Choroid plexus epithelial cell (primary cell): ENCODE data around the gene FGD2.

Experiments used
- DNase-seq: peaks from one replicate; pipeline ENCODE4 v3.0.0-alpha.2; 2010; ENCODE audit warnings: low read depth
- H3K4me3 ChIP-seq: 2 replicates; pipeline ENCODE4 v1.5.1; 2011; ENCODE audit warnings: low read depth, mild to moderate bottlenecking, control low read depth, low read length, moderate library complexity
- TF ChIP-seq, protein P1 (sequence below): conservative IDR thresholded peaks from 2 replicates; pipeline ENCODE4 v1.5.1; 2011; ENCODE audit warnings: low read depth, mild to moderate bottlenecking, control low read depth, inconsistent platforms, low read length, moderate library complexity

FGD2 gene

DNA sequence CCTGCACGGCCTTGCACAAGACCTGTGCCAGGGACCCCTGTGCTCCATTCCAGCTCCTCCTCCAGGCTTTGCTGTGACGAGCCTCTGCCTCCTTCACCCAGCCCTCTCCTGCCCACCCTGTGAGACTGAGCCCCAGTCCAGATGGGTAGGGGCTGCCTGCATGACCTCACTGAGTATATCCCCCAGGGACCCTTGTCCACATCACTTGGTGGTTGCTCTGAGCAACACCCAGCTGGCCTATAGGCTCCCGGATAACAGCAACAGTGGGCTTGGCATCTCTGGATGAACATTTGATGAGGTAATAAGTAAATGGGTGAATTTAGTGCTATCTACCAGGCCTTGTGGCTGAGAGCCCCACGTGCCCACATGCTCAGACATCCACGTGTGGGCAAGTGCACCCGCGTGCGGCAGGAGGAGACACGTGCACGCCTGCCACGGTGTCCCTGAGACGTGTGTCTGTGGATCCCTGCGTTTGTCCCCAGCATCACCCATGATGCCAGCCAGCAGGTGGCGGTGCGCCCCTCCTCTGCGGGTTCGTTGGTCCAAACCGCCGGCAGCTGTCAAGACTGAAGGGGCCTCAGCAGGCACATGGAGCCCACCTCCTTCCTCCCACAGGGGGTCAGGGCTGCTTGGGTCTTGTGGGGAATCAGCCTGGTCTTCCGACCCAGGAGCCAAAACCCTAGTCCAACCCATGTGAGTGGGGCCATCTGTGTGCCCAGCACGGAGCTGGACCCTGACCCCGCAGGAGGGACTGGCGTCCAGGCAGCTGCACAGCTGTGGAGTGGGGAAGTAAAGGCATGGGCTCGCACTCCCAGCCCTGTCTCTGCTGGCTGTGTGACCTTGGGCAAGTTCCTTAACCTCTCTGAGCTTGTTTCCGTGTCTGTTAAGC, 45.9 kb downstream of the FGD2 start:
- H3K4me3 ChIP-seq = no peak overlapping the region
- TF ChIP-seq, protein P1, sequence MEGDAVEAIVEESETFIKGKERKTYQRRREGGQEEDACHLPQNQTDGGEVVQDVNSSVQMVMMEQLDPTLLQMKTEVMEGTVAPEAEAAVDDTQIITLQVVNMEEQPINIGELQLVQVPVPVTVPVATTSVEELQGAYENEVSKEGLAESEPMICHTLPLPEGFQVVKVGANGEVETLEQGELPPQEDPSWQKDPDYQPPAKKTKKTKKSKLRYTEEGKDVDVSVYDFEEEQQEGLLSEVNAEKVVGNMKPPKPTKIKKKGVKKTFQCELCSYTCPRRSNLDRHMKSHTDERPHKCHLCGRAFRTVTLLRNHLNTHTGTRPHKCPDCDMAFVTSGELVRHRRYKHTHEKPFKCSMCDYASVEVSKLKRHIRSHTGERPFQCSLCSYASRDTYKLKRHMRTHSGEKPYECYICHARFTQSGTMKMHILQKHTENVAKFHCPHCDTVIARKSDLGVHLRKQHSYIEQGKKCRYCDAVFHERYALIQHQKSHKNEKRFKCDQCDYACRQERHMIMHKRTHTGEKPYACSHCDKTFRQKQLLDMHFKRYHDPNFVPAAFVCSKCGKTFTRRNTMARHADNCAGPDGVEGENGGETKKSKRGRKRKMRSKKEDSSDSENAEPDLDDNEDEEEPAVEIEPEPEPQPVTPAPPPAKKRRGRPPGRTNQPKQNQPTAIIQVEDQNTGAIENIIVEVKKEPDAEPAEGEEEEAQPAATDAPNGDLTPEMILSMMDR = peak; percentile 91
- DNase-seq = peak; percentile 77

DNA sequence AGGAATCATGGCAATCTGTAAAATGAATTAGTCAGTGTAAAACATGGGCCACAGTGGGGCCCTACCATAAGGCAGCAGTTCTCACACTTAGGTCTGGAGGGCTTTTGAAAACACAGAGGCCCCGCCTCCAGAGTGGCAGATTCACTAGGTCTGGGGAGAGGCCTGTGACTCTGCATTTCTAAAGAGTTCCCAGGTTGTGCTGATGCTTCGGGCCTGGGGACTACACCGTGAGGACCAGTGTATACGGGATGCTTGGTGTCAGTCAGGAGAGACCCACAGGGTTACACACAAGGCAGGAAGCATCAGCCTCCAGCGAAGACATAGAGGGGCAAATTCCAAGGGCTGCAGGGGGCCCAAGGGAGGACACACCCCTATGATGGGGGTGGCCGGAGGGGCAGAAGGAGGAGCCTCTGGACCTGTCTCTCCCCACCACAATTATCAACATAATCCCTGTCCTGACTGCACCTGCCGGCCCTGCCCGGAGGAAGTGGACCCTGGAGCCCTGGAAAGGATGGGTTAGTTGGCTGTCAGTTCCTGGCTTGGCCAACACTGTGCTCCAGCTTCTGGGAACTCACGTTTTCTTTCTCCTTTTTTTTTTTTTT, 46.7 kb downstream of the FGD2 start:
- DNase-seq = no peak
- no peak overlapping the region for H3K4me3 ChIP-seq
- TF ChIP-seq, protein P1 = no peak

DNA sequence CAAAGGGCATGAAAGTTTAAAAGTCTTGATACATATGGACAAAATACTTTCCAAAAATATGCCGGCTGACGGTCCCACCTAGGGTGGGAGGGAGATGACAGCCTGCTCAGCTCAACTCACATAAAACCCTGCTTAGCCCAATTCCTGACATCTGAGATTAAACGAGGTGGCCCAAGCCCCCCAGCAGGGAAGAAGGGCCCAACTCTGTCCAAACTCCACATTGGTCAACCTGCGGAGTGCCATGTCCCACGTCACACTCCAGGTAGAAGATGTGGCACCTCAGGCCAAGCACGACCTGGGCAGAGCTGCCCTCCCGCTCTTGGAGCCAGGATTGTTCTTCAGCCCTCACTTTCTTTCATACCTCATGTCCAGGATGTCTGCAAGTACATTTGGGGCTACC, 48.2 kb downstream of the FGD2 start:
- TF ChIP-seq, protein P1 = no peak
- no peak overlapping the region for H3K4me3 ChIP-seq
- no peak for DNase-seq

DNA sequence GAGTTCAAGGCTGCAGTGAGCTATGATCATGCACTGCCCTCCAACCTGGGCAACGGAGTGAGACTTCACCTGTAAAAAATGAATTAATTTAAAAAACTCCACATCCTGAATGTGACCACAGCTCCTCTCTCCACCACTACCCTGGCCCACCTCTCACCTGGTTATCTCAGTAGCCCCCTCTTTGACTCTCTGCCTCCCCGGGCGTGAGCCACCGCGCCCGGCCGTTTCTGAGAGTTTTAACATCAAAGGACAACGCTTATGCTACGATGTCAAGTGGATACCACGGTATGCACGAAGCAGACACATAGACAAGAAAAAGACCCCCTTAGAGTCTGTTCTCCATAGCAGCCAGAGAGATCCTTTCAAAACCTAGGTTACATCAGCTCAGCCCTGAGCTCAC, 48.7 kb downstream of the FGD2 start:
- DNase-seq = no peak
- TF ChIP-seq, protein P1 = no peak
- no peak overlapping the region for H3K4me3 ChIP-seq

DNA sequence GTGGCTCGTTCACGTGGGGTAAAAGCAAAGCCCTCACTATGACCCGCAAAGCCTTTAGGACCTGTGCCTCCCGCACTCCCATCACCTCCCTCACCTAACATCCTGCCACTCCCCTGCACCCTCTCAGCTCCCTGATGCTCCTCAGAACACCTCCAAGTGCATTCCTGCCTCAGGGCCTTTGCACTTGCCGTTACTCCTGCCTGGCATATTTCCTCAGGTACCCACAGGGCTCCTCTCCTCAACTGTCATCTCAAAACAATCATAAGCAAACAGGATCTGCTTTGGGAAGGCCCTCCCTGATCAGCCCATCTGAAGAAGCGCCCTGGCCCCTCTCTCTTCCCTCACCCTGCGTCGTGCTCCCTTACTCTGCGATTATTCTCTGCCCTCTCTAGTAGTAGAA, 49.1 kb downstream of the FGD2 start:
- TF ChIP-seq, protein P1 = no peak
- no peak overlapping the region for H3K4me3 ChIP-seq
- DNase-seq = no peak

DNA sequence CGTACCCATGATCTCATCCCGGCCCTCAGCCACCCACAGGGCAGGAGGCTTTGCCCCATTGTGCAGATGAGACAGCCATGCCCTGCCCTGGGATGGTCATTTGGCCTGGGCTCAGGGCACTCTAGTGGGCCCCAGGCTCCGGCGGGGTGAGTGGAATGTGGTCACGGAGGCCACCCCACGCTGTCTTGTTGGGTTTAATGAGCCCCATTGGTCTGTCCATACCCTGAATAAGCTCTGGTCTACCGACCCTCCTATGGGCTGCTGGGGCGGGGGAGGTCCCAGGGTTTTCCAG, 50.6 kb downstream of the FGD2 start:
- no peak overlapping the region for H3K4me3 ChIP-seq
- TF ChIP-seq, protein P1 = no peak
- DNase-seq = no peak
